HepG2 (cell line): ENCODE measurements around the gene NEAT1. TPM values are rescaled to one million over a fixed set of nuclear protein-coding genes. Genes with fewer than 3 reads are reported as not detected.

Experiments used
- ARID2 ChIP-seq: sonication (generic); formaldehyde crosslinking; IDR thresholded peaks from 2 replicates; pipeline ENCODE4 v1.8.1; 2022; ENCODE audit warnings: mild to moderate bottlenecking, missing genetic modification reagents, borderline replicate concordance
- FOXO4 ChIP-seq: sonication (generic); formaldehyde crosslinking; conservative IDR thresholded peaks from 2 replicates; pipeline ENCODE4 v1.8.1; 2023; ENCODE audit warnings: missing genetic modification reagents
- GZF1 ChIP-seq: sonication (generic); formaldehyde crosslinking; IDR thresholded peaks from 2 replicates; pipeline ENCODE4 v1.5.1; 2020; ENCODE audit warnings: mild to moderate bottlenecking, missing genetic modification reagents
- HHEX ChIP-seq: IDR thresholded peaks from 2 replicates; pipeline ENCODE4 v1.6.1; 2016; ENCODE audit warnings: control low read depth
- IRF9 ChIP-seq: sonication (generic); formaldehyde crosslinking; IDR thresholded peaks from 2 replicates; pipeline ENCODE4 v1.8.0; 2022; ENCODE audit warnings: missing genetic modification reagents, mild to moderate bottlenecking, borderline replicate concordance
- TIGD3 ChIP-seq: sonication (generic); formaldehyde crosslinking; IDR thresholded peaks from 2 replicates; pipeline ENCODE4 v1.5.1; 2020; ENCODE audit warnings: mild to moderate bottlenecking, missing genetic modification reagents, borderline replicate concordance
- ZBED4 ChIP-seq: sonication (generic); formaldehyde crosslinking; IDR thresholded peaks from 2 replicates; pipeline ENCODE4 v1.4.0; 2020; ENCODE audit warnings: missing genetic modification reagents, borderline replicate concordance
- ZBTB44 ChIP-seq: sonication (generic); formaldehyde crosslinking; IDR thresholded peaks from 2 replicates; pipeline ENCODE4 v1.4.0; 2020; ENCODE audit warnings: missing genetic modification reagents
- ZFP90 ChIP-seq: sonication (generic); formaldehyde crosslinking; IDR thresholded peaks from 2 replicates; pipeline ENCODE4 v1.8.0; 2022; ENCODE audit warnings: missing genetic modification reagents, mild to moderate bottlenecking, inconsistent platforms, borderline replicate concordance
- ZNF142 ChIP-seq: sonication (generic); formaldehyde crosslinking; IDR thresholded peaks from 2 replicates; pipeline ENCODE4 v1.4.0; 2020; ENCODE audit warnings: missing genetic modification reagents
- ZNF44 ChIP-seq: sonication (generic); formaldehyde crosslinking; IDR thresholded peaks from 2 replicates; pipeline ENCODE4 v1.5.1; 2020; ENCODE audit warnings: mild to moderate bottlenecking, missing genetic modification reagents
- ZNF879 ChIP-seq: sonication (generic); formaldehyde crosslinking; IDR thresholded peaks from 2 replicates; pipeline ENCODE4 v1.8.1; 2023; ENCODE audit warnings: missing genetic modification reagents
- polyA plus RNA-seq, 8 experiments: library from polyadenylated mRNA; depleted of rRNA in 3 of 8; stranded (reverse) in 7 of 8; unstranded in 1 of 8; fragments of >200 nt; fragmentation: Illumina TruSeq in 4 of 8; extraction: Trizol in 4 of 8; gene quantifications; 2 replicates each; pipeline versions ENCODE4 v1.2.1 to v1.2.3, GENCODE V29; 2011 to 2016; ENCODE audit warnings: low read depth in 4 of 8, missing spikeins in 1 of 8, mixed read lengths in 1 of 8; ENCODE audit not compliant: insufficient read depth in 1 of 8
- total RNA-seq, 5 experiments: library from RNA; depleted of rRNA; stranded (reverse); fragments of >200 nt; fragmentation: Illumina TruSeq; extraction: Trizol; gene quantifications; 2 replicates each; pipeline ENCODE4 v1.2.3, GENCODE V29; 2016; ENCODE audit warnings: low read depth in 1 of 5

NEAT1 gene
- total and polyA plus RNA-seq, 2 of the 13 experiments (the other 11 are each of a cell fraction or from before 2014, with no cell fraction given) = 20.5 to 41.2 TPM

GRCh38 chr11:65454696-65455456 lies 32.3 kb downstream of the NEAT1 start (continued):
- no peak for TF ChIP-seq IRF9 (CRISPR knock-in tag)
- no peak for TF ChIP-seq ZFP90 (CRISPR knock-in tag)
- TF ChIP-seq ZNF879 (CRISPR knock-in tag) = no peak
- TF ChIP-seq HHEX (CRISPR knock-in tag) = no peak
- no peak for TF ChIP-seq ZBTB44 (CRISPR knock-in tag)
- TF ChIP-seq ZNF44 (CRISPR knock-in tag) = no peak
- TF ChIP-seq ZNF142 = no peak
- peak; percentile 70; the same call in 1 of the 2 replicates for TF ChIP-seq GZF1 (CRISPR knock-in tag)
- no peak for TF ChIP-seq ARID2 (CRISPR knock-in tag)
- TF ChIP-seq FOXO4 = no peak
- TF ChIP-seq TIGD3 (CRISPR knock-in tag) = no peak
- no peak for TF ChIP-seq ZBED4 (CRISPR knock-in tag)
